Activated T-helper 9 cell treated with anti-CD3 and anti-CD28 coated beads, Interleukin-2, amount 50 U/mL, for 16 hours (primary cell): Measurements from ENCODE around the gene OR14A16.

Source experiments
- DNase-seq: peaks from one replicate; pipeline ENCODE4 v3.0.0-alpha.2; 2020; ENCODE audit warnings: low read depth

Gene OR14A16, protein sequence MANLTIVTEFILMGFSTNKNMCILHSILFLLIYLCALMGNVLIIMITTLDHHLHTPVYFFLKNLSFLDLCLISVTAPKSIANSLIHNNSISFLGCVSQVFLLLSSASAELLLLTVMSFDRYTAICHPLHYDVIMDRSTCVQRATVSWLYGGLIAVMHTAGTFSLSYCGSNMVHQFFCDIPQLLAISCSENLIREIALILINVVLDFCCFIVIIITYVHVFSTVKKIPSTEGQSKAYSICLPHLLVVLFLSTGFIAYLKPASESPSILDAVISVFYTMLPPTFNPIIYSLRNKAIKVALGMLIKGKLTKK

DNA sequence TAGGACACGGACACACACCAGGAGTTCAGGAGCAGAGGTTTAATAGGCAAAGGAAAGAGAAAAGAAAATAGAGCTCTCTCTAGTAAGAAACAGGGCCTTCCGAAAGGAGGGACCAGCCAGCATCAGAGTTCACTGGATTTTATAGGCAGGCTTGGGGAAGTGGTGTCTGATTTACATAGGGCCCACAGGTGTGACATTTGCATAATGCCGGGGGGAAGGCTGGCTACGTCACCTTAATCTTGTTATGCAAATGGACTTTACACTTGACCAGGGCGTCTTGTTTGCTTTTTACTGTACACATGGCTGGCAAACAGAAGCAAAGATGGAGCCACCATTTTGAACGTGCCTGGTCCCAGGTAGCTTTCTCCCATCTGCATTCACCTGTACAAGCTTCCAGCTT, at the start of gene OR14A16:
Gene OR14A16 (minus strand): TSS at position 97 of the 400 bp plus-strand sequence. CDS start 8,390 bp downstream, outside the sequence.
- no peak for DNase-seq

DNA sequence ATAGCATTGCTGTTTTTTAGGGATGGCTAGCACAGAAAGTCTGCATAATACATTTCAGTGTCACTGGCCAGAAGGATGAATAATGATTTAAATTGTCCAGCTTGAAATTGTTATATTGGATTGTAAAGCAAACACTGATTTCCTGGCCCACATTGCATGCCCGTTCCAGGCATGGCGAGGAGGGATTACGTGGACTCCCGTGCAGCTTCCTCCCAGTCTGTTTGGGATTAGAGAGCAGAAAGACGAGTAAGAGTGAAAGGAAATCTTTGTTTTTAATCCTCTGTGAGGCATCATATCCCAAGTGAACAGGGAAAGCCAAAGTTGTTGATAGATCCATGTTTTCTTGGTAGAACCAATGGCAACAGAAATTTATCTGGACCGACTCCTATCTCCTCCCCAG, 41.5 kb upstream of the OR14A16 start:
- DNase-seq: no peak

DNA sequence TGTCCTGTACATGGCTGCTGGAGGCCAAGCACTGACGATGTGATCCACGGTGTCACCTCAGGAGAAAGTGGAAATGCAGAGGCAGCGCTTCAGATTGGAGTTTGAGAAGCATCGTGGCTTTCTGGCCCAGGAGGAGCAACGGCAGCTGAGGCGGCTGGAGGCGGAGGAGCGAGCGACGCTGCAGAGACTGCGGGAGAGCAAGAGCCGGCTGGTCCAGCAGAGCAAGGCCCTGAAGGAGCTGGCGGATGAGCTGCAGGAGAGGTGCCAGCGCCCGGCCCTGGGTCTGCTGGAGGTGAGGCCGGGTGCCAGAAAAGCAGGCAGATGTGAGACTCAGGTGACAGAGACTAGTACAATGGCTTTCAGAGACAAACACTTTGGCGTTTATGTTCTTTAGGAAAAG, 40.7 kb upstream of the OR14A16 start:
- DNase-seq: no peak

DNA sequence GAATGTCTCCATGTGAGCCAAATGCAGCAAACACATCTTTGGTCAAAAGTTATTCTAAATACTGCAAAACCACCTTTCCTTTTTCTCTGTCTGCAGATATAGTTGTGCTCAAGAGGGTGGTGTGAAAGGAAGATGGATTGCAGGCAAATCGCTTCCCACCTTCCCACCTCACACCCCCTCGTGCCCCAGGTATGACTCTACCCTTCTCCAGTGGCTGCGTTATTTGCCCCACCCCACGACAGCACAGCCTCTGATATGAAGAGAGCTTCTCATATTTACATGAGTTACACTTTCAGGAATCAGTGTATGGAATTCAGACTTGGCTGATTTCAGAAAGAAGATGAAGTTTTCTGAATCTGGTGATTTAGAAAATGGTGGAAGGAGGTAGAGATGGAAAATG, 38.8 kb upstream of the OR14A16 start:
- no peak for DNase-seq

DNA sequence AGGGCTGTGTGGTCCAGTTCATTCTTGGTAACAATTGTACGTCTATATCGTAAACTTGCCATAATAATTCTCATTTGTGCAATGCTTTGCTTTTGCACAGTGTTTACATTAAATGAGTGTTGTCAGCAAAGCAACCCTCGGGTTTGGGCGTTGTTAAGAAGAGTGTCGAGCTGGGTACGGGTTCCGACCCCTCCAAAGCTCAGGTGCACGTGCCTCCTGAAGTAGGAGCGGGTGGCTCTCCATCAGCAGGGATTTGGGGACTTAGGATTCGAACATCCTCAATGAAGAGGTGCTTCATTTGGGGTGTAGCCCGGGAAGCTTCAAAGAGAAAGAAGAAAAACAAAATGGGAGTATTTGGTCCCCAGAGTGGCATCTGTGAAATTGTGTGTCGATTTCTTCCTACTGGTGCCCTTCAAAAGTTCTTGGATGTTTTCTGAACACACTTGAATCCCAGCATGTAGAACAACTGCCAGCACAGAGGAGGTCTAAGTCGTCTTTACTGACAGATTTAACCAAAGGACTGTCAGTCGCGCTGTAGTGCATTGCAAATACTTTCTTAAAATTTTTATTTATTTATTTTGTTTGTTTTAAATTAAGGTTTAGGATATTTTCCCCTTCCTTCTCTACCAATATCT, 34.2 kb upstream of the OR14A16 start:
- DNase-seq: no peak

DNA sequence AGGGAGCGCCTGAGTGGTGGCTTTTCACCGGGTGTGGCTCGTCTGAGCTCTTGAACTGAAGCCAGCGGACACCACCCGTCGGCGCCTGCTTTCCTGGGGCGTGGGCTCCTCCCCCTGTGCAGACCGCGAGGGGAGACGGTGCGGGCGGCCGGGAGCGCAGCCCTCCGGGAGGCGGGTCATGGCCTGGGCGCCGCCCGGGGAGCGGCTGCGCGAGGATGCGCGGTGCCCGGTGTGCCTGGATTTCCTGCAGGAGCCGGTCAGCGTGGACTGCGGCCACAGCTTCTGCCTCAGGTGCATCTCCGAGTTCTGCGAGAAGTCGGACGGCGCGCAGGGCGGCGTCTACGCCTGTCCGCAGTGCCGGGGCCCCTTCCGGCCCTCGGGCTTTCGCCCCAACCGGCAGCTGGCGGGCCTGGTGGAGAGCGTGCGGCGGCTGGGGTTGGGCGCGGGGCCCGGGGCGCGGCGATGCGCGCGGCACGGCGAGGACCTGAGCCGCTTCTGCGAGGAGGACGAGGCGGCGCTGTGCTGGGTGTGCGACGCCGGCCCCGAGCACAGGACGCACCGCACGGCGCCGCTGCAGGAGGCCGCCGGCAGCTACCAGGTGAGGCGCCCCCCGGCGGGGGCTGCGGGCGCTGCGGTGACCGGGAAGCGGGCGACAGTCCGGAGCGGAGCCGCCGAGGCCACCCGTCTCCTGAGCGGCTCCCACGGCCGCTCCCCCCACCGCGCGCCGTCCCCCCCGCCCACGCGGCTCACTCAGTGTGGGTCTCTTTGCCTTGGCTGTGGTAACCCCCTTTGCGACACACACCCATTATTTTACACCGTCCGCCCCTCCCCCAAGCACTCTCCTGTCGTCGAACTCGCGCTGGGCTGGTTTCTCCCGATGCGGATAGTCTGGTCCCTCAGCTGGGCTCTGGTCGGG, 33.4 kb upstream of the OR14A16 start, which contains the start of gene TRIM58:
Gene TRIM58 (plus strand): TSS at position 119 of the 916 bp plus-strand sequence. CDS start 60 bp downstream, at position 179.
- DNase-seq: no peak

DNA sequence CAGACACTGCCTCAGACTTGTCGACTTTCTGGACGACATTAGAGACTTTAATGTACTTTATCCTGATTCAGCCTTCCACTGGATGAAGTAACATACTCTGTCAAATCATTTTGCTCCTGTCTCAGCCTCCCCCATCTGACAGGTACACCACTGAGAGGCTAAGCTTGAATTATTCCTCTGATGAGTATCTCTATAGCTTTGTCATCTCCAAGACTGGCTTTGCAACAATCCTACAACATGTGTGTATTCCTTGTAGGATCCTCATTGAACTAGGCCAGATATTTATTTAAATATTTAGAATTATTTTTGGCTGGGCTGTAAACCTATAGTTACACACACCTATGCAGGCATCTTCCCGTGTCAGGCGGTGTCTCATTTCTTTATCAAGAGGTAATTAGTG, 32.0 kb upstream of the OR14A16 start:
- no peak for DNase-seq

DNA sequence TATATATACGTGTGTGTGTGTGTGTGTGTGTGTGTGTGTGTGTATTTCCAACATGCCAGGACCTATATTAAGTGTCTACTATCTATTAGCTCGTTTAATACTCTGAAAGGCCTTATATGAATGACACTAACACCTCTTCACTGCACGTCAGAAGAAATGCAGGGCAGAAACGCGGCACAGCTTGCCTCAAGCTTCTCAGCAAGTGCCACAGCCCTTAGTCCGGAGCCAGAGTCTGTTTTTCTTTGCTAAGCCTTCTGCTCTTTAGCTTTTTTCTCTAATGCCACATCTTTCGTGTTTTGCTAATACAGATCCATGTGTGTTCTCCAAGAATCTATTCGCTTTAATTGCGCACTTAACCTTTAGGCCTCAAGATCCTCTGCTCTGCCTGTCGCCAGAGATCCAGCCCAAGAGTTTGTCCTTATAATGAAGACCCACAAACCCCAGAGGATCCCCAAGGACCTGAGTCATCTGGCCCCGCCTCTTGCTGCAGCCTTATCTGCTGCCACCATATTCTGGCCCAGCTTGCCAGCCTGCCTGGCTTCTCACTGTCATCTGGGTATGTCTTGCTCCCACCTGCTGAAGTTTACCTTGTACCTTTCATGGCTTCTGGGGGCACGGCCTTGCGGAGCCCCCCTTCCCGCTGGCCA, 31.1 kb upstream of the OR14A16 start:
- DNase-seq: no peak

DNA sequence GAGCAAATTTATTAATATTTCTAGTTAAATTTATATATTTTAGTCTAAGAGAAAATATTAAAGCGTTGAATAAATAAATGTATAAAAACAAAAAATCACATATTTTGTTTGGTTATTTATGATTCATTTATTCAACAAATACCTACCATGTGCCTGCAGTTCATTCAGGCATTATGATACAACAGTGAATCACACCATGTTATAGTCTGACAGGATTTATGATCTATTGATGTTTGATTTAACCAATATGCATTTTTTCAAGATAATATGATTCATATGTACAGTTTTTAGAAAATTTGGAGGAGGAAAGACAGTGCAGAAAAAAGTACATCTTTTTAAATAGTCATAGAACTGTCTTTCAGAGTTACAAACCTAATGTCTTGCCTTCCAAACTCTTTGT, 25.7 kb upstream of the OR14A16 start:
- no peak for DNase-seq

DNA sequence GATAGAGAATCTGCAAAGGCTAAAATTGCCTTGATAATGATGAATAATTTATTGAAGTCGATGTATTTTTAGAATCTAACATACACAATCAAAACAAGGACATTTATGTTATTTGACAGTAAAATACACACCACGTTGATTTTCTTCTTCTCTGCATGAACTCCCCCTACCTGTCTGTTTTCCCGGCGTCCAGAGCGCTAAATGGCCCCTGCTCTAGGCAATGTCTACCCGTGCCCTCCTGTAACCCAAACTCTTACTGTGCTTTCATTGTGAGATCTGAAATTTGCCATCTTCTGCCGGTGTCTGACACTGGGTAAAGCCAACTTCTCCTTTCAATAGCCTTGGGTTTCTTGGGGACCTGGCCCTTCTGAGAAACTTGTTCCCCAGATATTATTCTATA, 24.4 kb upstream of the OR14A16 start:
- no peak for DNase-seq

DNA sequence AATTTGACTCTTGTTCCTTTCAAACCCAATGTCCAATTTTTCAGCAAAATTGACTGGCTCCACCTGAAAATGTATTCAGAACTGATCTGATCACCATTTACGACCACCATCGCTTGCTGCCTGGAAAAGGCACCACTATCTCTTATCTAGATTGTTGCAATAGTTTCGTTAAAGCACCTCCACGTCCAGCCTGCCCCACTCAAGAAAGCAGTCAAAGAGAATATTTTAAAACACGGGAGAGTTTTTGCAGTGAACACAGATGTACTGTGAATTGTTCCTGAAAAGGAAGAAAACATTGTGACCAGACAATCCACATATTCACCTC, 21.7 kb upstream of the OR14A16 start:
- no peak for DNase-seq

DNA sequence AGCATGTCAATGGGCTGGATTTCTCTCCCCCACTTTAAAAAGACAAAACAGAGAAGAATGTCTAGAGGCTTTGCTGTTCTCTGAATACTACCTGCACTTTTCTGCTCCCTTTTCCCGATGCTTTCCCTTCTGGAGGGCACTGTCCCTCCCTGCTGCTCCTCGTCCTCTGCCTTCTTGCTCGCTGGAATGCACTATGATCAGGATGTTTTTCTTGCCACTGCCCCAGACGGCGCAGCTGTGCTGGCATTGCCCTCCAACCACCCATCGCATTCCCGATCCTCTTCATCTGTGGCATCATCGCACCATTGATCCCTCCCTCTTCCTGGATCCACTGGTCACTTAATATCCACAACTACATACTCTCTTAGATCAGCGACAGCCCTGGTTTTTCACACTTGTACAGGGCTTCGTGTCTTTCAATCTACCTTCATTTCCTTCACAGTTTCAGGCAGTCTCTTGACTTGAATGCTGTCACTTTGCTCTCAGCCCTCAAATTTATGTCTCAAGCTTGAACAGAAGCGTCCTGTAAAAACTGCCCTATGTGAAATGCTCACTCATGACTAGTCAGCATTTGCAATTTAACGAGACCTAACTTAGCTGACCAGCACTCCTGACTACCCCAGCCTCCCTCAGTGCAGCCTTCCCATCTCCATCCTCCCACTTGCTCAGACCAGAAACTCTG, 21.2 kb upstream of the OR14A16 start:
- DNase-seq: no peak

DNA sequence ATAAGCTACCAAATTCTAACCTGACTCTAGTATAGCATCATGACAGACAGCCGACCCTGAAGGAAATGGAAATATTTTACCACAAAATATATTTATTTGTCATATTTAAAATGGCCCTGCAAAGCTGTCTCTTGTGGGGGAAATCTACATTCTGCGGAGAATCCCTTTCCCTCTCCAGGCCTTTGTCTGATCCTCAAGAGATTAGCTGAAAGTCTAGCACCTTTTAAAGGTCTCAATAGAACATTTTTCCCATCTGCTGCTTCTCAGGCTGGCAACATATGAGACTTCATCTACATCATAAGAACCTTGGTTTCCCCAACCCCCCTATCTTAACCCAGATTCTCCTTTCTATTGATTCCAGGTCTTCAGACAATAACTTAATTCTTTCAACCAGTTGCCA, 19.5 kb upstream of the OR14A16 start:
- DNase-seq: no peak

DNA sequence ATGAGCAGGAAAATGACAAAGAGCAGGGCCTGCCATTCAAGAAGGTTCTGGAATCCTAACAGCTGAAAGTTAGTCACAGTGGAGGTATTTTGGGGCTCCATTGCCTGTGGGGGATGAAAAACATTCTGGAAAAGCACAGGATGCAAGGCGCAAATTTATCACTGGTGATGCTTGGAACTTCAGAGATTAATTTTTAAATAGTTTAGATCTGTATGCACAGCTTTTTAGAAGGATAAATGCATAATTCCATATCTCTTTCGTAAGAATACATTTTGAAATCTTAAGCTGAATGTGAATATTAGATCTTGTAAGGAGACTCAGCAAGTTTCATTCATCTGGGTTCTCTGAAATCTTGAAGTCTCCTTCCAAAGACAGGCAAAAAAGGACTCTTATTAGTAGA, 17.9 kb upstream of the OR14A16 start, which contains the start of gene OR11L1:
Gene OR11L1 (minus strand): TSS at position 101 of the 400 bp plus-strand sequence. CDS start 0 bp downstream, at position 101.
- no peak for DNase-seq

DNA sequence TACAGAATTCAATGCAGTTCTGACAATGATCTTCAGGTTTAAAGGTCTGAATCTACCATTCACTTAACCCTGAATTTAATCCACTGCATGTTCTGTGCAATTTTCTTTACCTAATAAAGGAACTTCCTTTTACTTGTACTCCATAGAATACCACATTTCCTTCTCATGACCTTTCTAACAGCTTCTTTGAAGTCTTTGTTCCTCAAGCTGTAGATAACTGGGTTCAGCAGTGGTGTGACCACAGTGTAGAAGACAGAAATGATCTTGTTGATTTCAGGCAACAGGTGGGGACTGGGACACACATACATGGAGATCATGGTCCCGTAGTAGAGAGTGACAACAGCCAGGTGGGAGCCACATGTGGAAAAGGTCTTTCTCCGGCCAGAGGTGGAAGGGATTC, 16.9 kb upstream of the OR14A16 start:
- no peak for DNase-seq

DNA sequence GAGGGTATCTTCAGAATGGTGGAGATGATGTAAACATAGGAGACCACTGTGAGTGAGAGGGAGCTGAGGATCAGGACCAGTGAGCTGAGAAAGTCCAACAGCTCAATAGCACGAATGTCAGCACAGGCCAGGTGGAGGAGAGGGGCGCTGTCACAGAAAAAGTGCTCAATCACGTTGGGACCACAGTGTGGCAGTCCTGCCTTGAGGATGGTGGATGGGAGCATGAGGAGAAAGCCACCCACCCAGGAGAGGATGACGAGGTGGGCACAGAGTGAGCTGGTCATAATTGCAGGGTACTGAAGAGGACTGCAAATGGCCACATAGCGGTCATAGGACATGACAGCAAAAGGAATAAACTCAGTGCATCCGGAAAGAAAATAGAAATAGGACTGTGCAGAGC, 9.7 kb upstream of the OR14A16 start:
- no peak for DNase-seq

DNA sequence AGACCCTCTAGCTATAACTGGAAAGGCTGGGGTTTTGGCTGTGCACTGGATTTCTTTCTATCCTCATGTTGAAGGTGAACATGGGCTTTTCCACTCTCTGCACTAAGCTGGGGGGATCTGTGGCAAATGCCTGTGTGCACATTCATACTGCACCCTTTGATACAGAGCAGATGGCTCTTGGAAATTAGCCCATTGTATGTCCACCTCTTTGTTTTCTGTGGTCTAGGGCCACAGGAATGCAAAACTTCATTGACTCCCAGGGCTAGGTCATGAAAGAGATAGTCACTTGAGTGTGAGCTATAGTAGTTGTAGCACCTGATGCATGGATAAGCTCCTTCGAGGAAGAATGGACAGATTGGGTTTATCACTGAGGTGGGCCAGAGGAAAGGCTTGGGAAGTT, 5.7 kb upstream of the OR14A16 start:
- no peak for DNase-seq

DNA sequence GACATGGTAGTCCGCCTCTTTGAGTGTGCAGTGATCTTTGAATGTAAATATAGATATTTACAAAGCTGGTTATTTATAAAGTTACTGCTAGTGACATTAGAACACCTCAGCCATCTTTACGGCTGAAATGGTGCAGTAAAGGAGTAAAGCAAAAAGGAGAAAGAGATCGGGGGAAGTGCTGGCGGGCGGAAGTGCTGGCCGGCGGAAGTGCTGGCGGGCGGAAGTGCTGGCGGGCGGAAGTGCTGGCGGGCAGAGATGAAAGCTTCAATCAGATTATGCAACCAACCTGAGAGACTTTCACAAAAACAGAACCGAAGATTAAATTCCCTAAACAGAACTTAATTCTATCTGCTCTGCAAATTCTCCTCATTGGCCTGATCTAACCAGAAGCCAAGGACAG, 1.4 kb upstream of the OR14A16 start:
- DNase-seq: no peak

DNA sequence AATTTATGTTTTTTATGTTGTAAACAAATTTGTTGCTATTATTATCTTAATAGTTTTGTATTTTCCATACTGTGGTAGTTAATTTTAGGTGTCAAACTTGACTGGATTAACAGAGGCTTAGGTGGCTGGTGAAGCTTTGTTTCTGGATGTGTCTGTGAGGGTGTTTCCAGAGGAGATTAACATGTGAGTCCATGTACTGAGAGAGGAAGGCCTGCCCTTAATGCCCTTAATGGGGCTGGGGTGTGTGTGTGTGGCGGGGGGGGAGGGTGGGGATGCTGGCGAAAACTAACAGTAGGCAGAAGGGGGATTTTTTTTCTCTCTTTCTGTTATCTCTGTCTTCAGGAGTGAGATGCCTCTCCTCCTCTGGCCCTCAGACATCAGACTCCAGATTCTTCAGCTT, 1.9 kb downstream of the OR14A16 start:
- DNase-seq: no peak

DNA sequence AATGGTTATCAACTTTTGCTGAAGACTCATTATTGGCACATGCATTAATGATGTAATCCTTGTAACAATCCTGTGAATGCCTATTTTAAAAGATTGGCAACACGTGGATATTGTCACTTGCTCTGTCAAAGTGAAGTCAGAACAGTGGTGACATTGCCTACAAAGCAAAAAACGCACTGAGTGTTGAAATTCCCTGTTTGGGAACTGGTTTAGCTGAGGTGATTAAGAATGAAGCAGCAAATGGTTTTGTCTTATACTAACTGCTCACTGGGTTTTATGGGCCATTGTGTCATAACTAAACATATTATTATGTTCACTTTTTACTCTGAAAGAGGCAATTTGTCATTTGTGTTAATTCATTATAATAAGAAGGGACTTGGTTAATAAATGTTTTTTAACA, 11.3 kb downstream of the OR14A16 start:
- DNase-seq: no peak

DNA sequence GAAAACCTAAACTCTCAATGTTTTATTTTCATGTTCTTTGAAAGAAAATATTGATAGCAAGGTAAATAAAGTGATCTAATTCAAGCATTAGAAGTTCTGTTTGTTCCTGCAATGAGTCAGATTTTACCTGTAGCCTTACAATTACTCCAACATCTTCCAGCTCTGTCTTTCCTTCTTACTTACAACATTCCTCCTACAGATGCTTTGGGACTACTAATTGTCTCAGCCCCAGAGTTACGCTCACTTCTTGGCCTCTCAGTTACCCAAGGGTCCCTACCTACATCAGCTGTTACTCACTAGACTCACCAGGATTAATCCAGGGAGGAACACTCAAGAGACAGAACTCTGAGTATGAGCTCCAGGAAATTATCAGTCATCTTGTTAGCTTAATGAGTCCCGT, 26.4 kb downstream of the OR14A16 start:
- DNase-seq: no peak

DNA sequence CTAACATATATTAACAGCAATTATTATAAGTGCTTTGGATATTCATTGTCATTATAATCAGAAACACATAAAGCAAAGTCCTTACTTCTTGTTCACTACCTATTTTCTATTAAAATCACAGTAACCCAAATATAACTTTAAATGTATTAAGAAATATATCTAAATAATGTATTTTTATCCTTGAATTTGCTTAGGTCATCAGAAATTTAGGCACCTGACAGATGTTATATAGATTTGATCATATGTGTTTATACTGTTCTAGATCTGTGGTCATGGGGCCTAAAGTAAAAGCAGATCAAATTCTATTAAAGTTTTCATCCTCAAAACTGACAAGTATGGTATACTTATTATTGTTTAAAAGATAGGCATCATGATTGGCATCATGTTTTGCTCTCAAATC, 54.3 kb downstream of the OR14A16 start:
- no peak for DNase-seq
